GM23338 (cell line): Measurements from ENCODE around the gene CREB3L2. TPM values are rescaled to one million over a fixed set of nuclear protein-coding genes. Genes with fewer than 3 reads are reported as not detected.

Experiments
- ATAC-seq: fragments of 200-7000 bp; cut with Tn5 transposase; 3 replicates; pipeline ENCODE4 v1.9.1; 2020
- DNase-seq: peaks from one replicate; pipeline ENCODE4 v3.0.0-alpha.2; 2015; ENCODE audit warnings: low spot score
- H2AFZ ChIP-seq: fragments of 200-600 bp; sonication (generic); 2 replicates; pipeline ENCODE4 v1.8.0; 2016; ENCODE audit warnings: antibody characterized with exemption, mild to moderate bottlenecking, moderate library complexity
- H3F3A ChIP-seq: fragments of 200-600 bp; sonication (generic); replicated peaks from 2 replicates; pipeline ENCODE4 v1.8.0; 2017; ENCODE audit warnings: antibody characterized with exemption, mixed run types, low read depth
- H3K27ac ChIP-seq: fragments of 200-600 bp; sonication (generic); 2 replicates; pipeline ENCODE4 v1.6.1; 2016; ENCODE audit warnings: low read depth
- H3K27me3 ChIP-seq: fragments of 200-600 bp; sonication (generic); 2 replicates; pipeline ENCODE4 v1.8.0; 2016; ENCODE audit warnings: mild to moderate bottlenecking, mixed run types, moderate library complexity; ENCODE audit not compliant: insufficient read depth
- H3K36me3 ChIP-seq: fragments of 200-600 bp; sonication (generic); 2 replicates; pipeline ENCODE4 v1.8.0; 2016; ENCODE audit warnings: mild to moderate bottlenecking; ENCODE audit not compliant: insufficient read depth
- H3K4me1 ChIP-seq: fragments of 200-600 bp; sonication (generic); 2 replicates; pipeline ENCODE4 v1.8.0; 2016; ENCODE audit warnings: mild to moderate bottlenecking, moderate library complexity; ENCODE audit not compliant: insufficient read depth
- H3K4me2 ChIP-seq: fragments of 200-600 bp; sonication (generic); 2 replicates; pipeline ENCODE4 v1.7.1; 2017; ENCODE audit warnings: mixed run types
- H3K4me3 ChIP-seq: fragments of 200-600 bp; sonication (generic); 2 replicates; pipeline ENCODE4 v1.6.1; 2016; ENCODE audit warnings: mixed run types
- H3K79me2 ChIP-seq: fragments of 200-600 bp; sonication (generic); replicated peaks from 2 replicates; pipeline ENCODE4 v1.8.0; 2017; ENCODE audit warnings: mild to moderate bottlenecking; ENCODE audit not compliant: insufficient read depth
- H3K9me2 ChIP-seq: fragments of 200-600 bp; sonication (generic); 2 replicates; pipeline ENCODE4 v1.8.0; 2017; ENCODE audit not compliant: insufficient read depth
- H4K20me1 ChIP-seq: fragments of 200-600 bp; sonication (generic); replicated peaks from 2 replicates; pipeline ENCODE4 v1.8.0; 2017; ENCODE audit warnings: mild to moderate bottlenecking; ENCODE audit not compliant: insufficient read depth
- H3K27ac Mint-ChIP-seq: 2 replicates; pipeline ENCODE4 v1.8.0; 2020; ENCODE audit warnings: inconsistent platforms, mild to moderate bottlenecking, moderate library complexity, mixed read lengths
- H3K27me3 Mint-ChIP-seq: 3 replicates; pipeline ENCODE4 v1.8.0; 2022; ENCODE audit warnings: low read depth, mild to moderate bottlenecking, moderate library complexity, mixed read lengths, inconsistent platforms; ENCODE audit not compliant: insufficient read depth, poor library complexity
- H3K36me3 Mint-ChIP-seq: 3 replicates; pipeline ENCODE4 v1.8.0; 2021; ENCODE audit warnings: low read depth, mild to moderate bottlenecking, inconsistent platforms, moderate library complexity, mixed read lengths
- H3K4me1 Mint-ChIP-seq: 3 replicates; pipeline ENCODE4 v1.8.0; 2020; ENCODE audit warnings: mild to moderate bottlenecking, inconsistent platforms, mixed read lengths
- H3K4me3 Mint-ChIP-seq: 3 replicates; pipeline ENCODE4 v1.8.0; 2021; ENCODE audit warnings: moderate library complexity, mild to moderate bottlenecking, inconsistent platforms, mixed read lengths
- H3K9me3 Mint-ChIP-seq: 3 replicates; pipeline ENCODE4 v1.8.0; 2020; ENCODE audit warnings: moderate library complexity, mild to moderate bottlenecking, inconsistent platforms, mixed read lengths
- CREB1 ChIP-seq: fragments of 250-450 bp; sonication (Bioruptor Pico); IDR thresholded peaks from 2 replicates; pipeline ENCODE4 v1.5.0; 2020; ENCODE audit warnings: low read depth, mild to moderate bottlenecking, moderate library complexity
- EZH2 ChIP-seq: fragments of 200-600 bp; sonication (generic); IDR thresholded peaks from one replicate; pipeline ENCODE4 v1.8.0; 2017; ENCODE audit warnings: antibody characterized with exemption, mild to moderate bottlenecking, low read depth; ENCODE audit not compliant: unreplicated experiment
- NANOG ChIP-seq: IDR thresholded peaks from 2 replicates; pipeline ENCODE4 v1.6.1; 2016; ENCODE audit warnings: antibody characterized with exemption, borderline replicate concordance
- ZNF114 ChIP-seq: fragments of 250-450 bp; sonication (Bioruptor Pico); IDR thresholded peaks from 2 replicates; pipeline ENCODE4 v1.5.0; 2020; ENCODE audit warnings: mild to moderate bottlenecking, moderate library complexity
- ZNF331 ChIP-seq: fragments of 250-450 bp; sonication (Bioruptor Pico); IDR thresholded peaks from 2 replicates; pipeline ENCODE4 v1.5.0; 2020; ENCODE audit warnings: low read depth, mild to moderate bottlenecking, moderate library complexity
- polyA plus RNA-seq: library from polyadenylated mRNA; unstranded; fragments of >200 nt; fragmentation: Nextera tagmentation; extraction: Ambion mirVana; gene quantifications from 2 replicates; pipeline ENCODE4 v1.2.1, GENCODE V29; 2016
- total RNA-seq: library from RNA; depleted of rRNA; stranded (reverse); fragments of >200 nt; shearing (Covaris generic); gene quantifications from 2 replicates; pipeline ENCODE4 v1.2.3, GENCODE V29; 2014
- TF ChIP-seq, protein P1 (sequence below): fragments of 250-450 bp; sonication (Bioruptor Pico); IDR thresholded peaks from 2 replicates; pipeline ENCODE4 v1.5.0; 2020; ENCODE audit warnings: mild to moderate bottlenecking, moderate library complexity
- TF ChIP-seq, protein P2 (sequence below): IDR thresholded peaks from 2 replicates; pipeline ENCODE4 v1.6.1; 2016; ENCODE audit warnings: antibody characterized with exemption
- TF ChIP-seq, protein P3 (sequence below): IDR thresholded peaks from one replicate; pipeline ENCODE4 v1.6.1; 2018; ENCODE audit warnings: antibody characterized with exemption; ENCODE audit not compliant: unreplicated experiment
- TF ChIP-seq, protein P4 (sequence below), 2 experiments: fragments of 200-600 bp in 1 of 2; sonication (generic) in 1 of 2; conservative IDR thresholded peaks; 2 replicates each; pipeline versions ENCODE4 v1.5.1 to v1.6.1; 2016 to 2017; ENCODE audit warnings: antibody characterized with exemption in 2 of 2, low read depth in 2 of 2, mild to moderate bottlenecking in 2 of 2, moderate library complexity in 1 of 2

The CREB3L2 gene
- total and polyA plus RNA-seq, 2 experiments from 2014 or later = 14.5 to 27.1 TPM

DNA sequence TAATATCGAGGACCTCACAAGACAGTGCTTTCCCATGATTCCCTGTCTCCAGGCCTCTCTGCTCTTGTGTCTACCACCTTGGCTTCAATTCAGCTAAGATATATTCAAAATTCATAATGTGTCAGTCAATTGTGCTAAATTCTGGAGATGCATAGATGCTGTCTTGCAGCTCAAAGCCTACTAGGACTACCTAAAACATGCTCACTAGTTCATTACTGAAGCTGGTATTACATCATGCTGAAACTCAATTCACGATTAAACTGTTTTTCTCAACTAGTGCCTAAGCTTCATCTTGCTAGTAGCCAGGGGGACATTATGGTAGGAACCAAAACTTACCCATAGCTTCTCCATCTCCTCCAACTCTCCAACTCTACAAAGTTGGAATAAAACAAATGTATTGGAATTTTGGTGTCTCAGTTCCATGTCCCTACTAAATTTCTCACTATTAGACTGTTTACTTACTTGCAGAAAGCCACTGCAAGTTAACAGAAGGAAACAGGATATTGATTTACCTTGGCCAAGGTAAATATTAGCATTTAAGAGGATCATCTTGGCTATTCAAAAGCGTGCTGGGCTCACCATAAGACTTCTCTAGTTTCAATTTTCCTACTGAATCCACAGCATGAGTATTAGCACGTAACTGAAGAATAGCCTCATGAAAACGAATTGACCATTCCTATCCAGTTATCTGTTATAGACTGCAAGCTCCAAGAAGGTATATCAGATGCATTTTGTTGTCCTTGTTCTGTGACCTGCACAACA lies 53.6 kb downstream of the CREB3L2 start:
- no peak overlapping the region for H3K27ac ChIP-seq
- H3K4me1 ChIP-seq = peaks cover 14% of the 10 kb centered on the region
- no peaks in the 10 kb centered on the region for H3F3A ChIP-seq
- TF ChIP-seq, protein P1, sequence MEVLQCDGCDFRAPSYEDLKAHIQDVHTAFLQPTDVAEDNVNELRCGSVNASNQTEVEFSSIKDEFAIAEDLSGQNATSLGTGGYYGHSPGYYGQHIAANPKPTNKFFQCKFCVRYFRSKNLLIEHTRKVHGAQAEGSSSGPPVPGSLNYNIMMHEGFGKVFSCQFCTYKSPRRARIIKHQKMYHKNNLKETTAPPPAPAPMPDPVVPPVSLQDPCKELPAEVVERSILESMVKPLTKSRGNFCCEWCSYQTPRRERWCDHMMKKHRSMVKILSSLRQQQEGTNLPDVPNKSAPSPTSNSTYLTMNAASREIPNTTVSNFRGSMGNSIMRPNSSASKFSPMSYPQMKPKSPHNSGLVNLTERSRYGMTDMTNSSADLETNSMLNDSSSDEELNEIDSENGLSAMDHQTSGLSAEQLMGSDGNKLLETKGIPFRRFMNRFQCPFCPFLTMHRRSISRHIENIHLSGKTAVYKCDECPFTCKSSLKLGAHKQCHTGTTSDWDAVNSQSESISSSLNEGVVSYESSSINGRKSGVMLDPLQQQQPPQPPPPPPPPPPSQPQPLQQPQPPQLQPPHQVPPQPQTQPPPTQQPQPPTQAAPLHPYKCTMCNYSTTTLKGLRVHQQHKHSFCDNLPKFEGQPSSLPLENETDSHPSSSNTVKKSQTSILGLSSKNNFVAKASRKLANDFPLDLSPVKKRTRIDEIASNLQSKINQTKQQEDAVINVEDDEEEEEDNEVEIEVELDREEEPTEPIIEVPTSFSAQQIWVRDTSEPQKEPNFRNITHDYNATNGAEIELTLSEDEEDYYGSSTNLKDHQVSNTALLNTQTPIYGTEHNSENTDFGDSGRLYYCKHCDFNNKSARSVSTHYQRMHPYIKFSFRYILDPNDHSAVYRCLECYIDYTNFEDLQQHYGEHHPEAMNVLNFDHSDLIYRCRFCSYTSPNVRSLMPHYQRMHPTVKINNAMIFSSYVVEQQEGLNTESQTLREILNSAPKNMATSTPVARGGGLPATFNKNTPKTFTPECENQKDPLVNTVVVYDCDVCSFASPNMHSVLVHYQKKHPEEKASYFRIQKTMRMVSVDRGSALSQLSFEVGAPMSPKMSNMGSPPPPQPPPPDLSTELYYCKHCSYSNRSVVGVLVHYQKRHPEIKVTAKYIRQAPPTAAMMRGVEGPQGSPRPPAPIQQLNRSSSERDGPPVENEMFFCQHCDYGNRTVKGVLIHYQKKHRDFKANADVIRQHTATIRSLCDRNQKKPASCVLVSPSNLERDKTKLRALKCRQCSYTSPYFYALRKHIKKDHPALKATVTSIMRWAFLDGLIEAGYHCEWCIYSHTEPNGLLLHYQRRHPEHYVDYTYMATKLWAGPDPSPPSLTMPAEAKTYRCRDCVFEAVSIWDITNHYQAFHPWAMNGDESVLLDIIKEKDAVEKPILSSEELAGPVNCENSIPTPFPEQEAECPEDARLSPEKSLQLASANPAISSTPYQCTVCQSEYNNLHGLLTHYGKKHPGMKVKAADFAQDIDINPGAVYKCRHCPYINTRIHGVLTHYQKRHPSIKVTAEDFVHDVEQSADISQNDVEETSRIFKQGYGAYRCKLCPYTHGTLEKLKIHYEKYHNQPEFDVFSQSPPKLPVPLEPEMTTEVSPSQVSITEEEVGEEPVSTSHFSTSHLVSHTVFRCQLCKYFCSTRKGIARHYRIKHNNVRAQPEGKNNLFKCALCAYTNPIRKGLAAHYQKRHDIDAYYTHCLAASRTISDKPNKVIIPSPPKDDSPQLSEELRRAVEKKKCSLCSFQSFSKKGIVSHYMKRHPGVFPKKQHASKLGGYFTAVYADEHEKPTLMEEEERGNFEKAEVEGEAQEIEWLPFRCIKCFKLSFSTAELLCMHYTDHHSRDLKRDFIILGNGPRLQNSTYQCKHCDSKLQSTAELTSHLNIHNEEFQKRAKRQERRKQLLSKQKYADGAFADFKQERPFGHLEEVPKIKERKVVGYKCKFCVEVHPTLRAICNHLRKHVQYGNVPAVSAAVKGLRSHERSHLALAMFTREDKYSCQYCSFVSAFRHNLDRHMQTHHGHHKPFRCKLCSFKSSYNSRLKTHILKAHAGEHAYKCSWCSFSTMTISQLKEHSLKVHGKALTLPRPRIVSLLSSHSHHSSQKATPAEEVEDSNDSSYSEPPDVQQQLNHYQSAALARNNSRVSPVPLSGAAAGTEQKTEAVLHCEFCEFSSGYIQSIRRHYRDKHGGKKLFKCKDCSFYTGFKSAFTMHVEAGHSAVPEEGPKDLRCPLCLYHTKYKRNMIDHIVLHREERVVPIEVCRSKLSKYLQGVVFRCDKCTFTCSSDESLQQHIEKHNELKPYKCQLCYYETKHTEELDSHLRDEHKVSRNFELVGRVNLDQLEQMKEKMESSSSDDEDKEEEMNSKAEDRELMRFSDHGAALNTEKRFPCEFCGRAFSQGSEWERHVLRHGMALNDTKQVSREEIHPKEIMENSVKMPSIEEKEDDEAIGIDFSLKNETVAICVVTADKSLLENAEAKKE (CRISPR knock-in tag) = no peak
- no peak for TF ChIP-seq ZNF114
- TF ChIP-seq, protein P2, sequence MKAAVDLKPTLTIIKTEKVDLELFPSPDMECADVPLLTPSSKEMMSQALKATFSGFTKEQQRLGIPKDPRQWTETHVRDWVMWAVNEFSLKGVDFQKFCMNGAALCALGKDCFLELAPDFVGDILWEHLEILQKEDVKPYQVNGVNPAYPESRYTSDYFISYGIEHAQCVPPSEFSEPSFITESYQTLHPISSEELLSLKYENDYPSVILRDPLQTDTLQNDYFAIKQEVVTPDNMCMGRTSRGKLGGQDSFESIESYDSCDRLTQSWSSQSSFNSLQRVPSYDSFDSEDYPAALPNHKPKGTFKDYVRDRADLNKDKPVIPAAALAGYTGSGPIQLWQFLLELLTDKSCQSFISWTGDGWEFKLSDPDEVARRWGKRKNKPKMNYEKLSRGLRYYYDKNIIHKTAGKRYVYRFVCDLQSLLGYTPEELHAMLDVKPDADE = no peak
- TF ChIP-seq, protein P3, sequence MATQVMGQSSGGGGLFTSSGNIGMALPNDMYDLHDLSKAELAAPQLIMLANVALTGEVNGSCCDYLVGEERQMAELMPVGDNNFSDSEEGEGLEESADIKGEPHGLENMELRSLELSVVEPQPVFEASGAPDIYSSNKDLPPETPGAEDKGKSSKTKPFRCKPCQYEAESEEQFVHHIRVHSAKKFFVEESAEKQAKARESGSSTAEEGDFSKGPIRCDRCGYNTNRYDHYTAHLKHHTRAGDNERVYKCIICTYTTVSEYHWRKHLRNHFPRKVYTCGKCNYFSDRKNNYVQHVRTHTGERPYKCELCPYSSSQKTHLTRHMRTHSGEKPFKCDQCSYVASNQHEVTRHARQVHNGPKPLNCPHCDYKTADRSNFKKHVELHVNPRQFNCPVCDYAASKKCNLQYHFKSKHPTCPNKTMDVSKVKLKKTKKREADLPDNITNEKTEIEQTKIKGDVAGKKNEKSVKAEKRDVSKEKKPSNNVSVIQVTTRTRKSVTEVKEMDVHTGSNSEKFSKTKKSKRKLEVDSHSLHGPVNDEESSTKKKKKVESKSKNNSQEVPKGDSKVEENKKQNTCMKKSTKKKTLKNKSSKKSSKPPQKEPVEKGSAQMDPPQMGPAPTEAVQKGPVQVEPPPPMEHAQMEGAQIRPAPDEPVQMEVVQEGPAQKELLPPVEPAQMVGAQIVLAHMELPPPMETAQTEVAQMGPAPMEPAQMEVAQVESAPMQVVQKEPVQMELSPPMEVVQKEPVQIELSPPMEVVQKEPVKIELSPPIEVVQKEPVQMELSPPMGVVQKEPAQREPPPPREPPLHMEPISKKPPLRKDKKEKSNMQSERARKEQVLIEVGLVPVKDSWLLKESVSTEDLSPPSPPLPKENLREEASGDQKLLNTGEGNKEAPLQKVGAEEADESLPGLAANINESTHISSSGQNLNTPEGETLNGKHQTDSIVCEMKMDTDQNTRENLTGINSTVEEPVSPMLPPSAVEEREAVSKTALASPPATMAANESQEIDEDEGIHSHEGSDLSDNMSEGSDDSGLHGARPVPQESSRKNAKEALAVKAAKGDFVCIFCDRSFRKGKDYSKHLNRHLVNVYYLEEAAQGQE = no peak
- no peak for TF ChIP-seq CREB1 (CRISPR knock-in tag)
- TF ChIP-seq, protein P4, sequence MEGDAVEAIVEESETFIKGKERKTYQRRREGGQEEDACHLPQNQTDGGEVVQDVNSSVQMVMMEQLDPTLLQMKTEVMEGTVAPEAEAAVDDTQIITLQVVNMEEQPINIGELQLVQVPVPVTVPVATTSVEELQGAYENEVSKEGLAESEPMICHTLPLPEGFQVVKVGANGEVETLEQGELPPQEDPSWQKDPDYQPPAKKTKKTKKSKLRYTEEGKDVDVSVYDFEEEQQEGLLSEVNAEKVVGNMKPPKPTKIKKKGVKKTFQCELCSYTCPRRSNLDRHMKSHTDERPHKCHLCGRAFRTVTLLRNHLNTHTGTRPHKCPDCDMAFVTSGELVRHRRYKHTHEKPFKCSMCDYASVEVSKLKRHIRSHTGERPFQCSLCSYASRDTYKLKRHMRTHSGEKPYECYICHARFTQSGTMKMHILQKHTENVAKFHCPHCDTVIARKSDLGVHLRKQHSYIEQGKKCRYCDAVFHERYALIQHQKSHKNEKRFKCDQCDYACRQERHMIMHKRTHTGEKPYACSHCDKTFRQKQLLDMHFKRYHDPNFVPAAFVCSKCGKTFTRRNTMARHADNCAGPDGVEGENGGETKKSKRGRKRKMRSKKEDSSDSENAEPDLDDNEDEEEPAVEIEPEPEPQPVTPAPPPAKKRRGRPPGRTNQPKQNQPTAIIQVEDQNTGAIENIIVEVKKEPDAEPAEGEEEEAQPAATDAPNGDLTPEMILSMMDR (conservative IDR thresholded peaks at IDR 0.05; ENCODE audit: low read depth in 2 of 2) = no peak
- no peak for TF ChIP-seq EZH2
- no peak for TF ChIP-seq ZNF331
- no peak for TF ChIP-seq NANOG
- peaks cover 6% of the 10 kb centered on the region; the same call in 1 of the 2 replicates for H4K20me1 ChIP-seq
- Mint-ChIP-seq H3K4me1 (peaks cover 28% of the 10 kb centered on the region), H3K27me3 (peaks cover 3% of the 10 kb centered on the region), H3K9me3 (no peaks in the 10 kb centered on the region), H3K4me3 (no peak overlapping the region), H3K27ac (no peak overlapping the region), H3K36me3 (no peaks in the 10 kb centered on the region)
- H2AFZ ChIP-seq = no peak overlapping the region
- H3K4me3 ChIP-seq = no peak overlapping the region
- no peaks in the 10 kb centered on the region for H3K27me3 ChIP-seq
- 0 out of 2 replicates have a peak, but pooled peaks cover 8% of the 10 kb centered on the region for H3K9me2 ChIP-seq
- no peak for DNase-seq
- no peaks in the 10 kb centered on the region for H3K36me3 ChIP-seq
- H3K79me2 ChIP-seq = peaks cover 85% of the 10 kb centered on the region
- no peak for ATAC-seq
- H3K4me2 ChIP-seq = no peak overlapping the region
